HG02938 (cell line): ENCODE results near the gene IQCM.

ENCODE experiments used
- ATAC-seq: cut with Tn5 transposase; IDR thresholded peaks from one replicate; pipeline ENCODE4 v1.9.1; 2021; ENCODE audit warnings: mild to moderate bottlenecking, moderate library complexity; ENCODE audit not compliant: unreplicated experiment

The IQCM gene

DNA sequence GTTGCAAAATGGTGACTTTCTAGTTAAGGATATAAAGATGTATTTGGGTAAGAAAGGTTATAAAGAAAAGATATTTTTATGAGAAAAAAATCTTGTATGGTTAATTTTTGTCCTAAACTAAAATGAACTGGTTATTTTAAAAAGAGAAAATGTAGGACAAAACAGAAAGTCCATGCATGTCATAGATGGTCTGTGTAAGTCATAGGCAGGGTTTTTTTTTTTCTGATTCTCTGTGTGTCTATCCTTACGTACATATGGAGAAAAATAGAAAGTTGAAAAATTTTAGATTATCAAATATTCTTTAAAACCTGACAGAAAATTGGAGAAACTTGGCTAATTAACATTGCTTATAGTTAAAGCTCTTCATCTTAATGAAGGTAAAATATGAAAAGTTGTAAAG lies 493.4 kb downstream of the IQCM start:
- ATAC-seq: no peak

DNA sequence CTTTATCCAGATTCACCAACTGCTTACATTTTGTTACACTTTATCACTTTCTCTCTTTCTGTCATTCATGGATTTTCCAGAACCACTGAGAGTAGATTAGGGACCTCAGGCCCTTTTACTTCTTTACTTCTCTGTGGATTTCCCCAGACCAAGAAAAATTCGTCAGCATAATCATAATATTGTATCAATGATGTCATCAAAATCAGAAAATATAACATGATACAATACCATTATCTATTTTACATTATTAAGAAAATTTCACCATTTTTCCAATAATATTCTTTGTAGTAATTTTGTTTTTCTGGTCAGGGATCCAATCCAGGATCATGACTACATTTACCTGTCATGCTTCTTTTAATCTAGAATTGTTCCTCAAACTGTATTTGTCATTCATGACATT lies 494.2 kb downstream of the IQCM start:
- ATAC-seq: no peak

DNA sequence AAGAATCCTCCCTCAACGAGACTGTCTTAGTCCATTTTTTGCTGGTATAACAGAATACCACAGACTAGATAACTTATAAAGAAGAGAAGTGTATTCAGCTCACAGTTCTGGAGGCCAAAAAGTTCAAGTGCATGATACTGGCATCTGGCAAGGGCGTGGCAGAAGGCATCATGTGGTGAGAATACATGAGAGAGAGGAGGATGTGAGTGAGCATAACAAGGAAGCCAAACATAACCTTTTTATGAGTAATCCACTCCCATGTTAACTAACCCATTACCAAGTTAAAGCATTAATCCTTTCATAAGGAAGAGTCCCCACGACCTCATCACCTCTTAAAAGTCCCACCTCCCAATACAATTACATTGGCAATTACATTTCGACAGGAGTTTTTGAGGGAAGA lies 504.6 kb downstream of the IQCM start:
- no peak for ATAC-seq

DNA sequence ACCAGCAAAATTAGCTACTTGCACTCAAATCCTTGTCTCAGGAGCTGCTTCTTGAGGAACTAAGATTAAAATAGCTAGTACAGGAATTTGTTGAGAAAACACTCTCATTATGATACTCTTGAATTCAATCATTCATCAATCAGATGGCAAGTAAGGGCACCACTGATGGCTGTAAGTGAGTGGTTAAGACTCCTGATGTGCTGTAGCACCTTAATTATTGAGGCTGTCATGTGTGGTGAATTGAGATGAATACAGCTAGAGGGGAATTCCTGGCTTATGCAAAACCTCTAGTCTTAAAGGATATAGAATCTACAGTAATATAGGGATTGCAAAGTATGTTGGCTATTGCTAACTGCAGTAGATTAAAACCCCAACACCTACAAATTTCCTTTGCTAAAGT lies 509.1 kb downstream of the IQCM start:
- ATAC-seq: no peak
